ENCODE results near the gene MYBPC1.

Gene MYBPC1

GRCh38 chr12:101604132-101604531 is 9.4 kb downstream of the MYBPC1 start:
- DNase-seq, result no peak

DNA sequence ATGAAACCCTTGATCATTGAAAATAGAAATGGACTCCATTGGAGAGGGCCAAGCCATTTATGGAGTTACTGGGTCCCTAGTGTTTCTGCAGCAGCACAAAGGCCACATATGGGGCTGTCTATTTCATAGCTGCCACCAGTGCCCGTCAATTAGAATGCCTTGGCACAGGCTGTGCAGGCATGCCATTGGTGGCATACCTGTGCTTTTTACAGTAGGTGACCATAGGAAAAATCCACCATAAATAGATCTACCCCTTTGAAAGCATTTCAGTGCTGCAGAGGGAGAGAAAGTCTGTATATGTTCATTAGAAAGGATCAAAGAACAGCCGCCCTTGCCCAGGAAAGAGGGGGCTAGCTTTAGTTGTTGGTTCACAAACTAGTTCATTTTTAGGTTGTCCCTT is 13.1 kb downstream of the MYBPC1 start:
- DNase-seq, result no peak

DNA sequence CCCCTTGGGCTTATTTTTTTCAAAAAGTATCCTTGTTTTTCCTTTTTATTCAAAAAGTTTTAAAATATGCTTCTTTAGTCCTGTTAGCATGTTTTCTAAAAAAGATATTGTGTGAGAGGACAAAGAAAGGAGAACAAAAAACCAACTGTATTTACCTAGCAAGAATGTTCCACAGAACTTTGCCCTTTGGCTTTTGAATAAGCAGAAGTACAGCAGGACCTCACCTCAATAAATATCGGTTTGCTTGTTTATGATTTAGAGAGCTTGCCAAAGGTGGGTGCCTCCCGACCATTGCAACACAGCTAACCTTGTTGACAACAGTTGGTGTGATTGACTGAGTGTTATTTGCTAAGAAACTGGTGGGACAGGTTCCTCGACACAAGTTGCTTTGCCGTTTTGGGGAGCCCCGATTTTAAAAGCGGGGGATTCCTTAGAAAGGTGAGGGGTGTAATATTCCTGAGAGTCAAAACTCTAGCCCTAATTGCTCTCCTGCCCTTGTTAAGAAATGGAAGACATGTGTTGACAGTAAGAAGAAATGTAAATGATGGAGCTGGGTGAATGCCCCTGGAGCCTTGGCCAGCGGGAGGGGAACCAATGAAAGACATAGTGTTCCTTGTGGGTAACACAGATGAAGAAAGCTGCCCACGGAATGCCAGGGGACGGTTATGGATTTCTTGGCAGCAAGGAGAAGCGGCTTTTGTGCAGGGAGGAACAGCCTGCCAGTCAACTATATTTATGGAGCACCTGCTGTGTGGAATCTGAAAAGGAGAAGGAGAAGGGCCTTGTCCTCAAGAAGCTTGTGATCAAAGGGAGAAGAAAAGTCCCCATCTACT is 13.7 kb downstream of the MYBPC1 start:
- no peak for DNase-seq

- DNase-seq, result no peak
Measured at GRCh38 chr12:101609198-101609597, 14.4 kb downstream of the MYBPC1 start.

DNA sequence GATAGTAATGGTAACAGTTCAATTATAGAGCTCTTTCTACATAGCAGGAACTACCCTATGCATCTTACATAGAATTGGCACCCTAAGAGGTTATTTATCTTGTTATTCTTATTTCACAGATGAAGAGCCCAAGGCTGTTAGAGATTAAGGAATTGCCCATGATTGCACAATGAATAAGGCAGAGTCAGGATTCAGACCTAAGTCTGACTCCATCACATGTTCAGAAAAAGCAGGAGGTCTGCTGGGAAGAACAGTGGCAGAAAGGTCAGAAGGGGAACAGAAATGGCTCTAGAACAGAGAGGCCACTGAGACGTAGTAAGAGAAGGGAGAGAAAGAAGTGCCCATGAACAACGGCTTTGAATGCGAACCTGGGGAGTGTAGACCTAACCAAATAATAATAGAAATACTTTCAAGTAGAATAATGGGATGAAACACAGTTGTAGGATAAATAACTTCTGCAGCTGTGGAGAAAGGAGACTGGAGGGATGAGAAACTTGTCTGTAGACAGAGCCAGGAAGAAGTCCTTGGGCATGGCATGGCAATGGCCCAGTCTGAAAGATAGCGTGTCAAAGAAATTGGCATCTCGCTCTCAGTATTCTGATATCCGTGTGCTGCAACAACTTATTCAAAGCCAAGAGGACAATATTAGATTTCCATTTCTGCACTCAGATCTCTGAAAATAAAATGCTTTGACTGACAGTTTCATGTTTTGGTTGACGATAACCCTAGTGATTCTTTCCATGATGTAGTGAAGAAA is 17.6 kb downstream of the MYBPC1 start:
- no peak for DNase-seq

DNA sequence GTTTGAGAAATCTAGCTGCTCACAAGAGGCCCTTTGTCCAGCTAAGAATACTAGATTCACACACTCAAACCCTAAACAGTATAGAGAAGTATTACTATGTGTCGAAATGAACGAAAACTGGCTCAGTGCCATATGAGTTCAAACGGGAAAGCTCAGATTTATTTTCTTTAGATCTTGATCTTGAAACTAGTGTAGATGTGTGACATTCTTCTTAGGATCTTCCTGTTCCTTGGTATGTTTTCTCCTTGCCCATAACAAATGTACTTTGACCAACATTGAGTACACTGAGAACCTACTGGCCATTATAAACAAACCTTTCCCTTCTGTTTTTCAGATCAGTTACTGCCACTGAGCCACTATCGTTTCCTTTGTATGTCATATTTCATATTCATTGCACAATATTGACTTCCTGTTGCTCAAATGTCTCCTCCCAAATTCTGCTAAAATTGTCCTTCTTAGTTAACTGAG is 21.3 kb downstream of the MYBPC1 start:
- no peak for DNase-seq

DNA sequence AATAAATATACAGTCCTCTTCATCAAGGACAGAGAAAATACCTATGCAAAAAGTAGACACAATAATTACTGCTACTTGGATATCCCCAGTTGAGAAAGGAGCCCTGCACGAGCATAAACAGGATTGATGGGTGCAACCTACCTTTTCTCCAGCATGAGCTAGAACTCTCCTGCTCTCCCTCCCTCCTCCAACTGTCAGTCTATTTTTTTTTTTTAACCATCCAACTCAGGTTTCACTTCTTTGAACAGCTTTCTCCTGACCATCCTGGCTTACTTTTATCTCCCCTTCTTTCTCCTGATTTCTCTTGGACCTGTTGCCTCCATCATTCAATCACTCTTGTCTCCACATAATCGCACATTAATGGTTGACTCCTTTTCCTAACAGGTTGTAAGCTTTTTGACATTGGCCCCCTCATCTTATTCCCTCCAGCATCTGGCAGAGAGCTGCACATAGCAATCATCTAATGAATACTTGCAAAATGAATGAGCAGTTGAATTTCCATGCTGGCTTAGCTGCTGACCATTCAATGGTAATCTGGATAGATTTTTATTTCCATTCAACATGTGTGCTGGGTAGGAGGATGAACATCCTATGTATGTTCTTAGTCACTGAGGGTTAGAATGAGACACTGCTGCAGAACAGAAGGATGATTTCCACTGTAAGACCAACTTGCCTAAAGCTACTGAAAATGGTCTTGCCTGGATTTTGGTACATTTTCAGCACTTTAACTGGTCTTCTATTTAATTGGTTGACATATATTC is 24.4 kb downstream of the MYBPC1 start:
- no peak for DNase-seq

GRCh38 chr12:101619858-101620761 is 25.3 kb downstream of the MYBPC1 start:
- DNase-seq, result no peak

DNA sequence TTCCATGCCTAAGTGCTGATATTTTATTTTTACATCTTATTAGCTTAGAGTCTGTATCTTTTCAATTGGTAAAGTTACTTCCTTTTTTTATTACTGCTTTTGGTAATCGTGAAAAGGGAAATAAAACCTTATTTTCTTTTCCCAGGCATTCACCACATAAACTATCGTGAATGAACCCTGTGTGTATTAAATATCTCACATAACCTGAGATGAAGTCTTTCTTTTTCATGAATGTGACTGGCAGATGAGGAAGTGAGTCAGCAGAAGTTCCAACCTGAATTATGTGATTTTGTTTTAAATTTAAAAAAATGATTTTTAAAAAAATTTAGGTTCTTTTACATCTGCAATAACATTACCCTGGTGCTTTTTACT is 26.0 kb downstream of the MYBPC1 start:
- no peak for DNase-seq

- DNase-seq, result no peak
Measured at GRCh38 chr12:101628676-101629075, 33.9 kb downstream of the MYBPC1 start.

- DNase-seq, result no peak
Measured at GRCh38 chr12:101634724-101635123, 40.0 kb downstream of the MYBPC1 start.

- no peak for DNase-seq
Measured at GRCh38 chr12:101637936-101638335, 43.2 kb downstream of the MYBPC1 start.

GRCh38 chr12:101642115-101643067 is 47.6 kb downstream of the MYBPC1 start:
- DNase-seq, result no peak

- no peak for DNase-seq
Measured at GRCh38 chr12:101647711-101648110, 52.9 kb downstream of the MYBPC1 start.

DNA sequence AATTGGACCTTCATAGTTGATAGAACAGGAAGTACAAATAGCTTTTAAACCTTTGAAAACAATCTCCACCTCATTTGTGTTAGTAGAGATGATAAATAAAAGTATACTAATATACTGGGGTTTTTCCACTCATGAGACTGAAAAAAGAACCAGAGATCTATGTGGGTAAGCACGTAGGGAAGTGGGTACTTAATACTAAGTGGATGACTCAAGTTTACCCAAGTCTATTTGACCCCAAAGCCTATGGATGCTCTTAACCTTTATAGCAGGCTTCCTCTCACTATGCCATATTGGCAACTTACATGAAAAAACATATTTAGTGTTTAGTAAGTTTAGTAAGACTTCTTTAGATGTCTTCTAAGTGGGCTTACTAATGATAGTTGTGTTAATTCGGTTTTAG is 53.4 kb downstream of the MYBPC1 start:
- DNase-seq, result no peak

DNA sequence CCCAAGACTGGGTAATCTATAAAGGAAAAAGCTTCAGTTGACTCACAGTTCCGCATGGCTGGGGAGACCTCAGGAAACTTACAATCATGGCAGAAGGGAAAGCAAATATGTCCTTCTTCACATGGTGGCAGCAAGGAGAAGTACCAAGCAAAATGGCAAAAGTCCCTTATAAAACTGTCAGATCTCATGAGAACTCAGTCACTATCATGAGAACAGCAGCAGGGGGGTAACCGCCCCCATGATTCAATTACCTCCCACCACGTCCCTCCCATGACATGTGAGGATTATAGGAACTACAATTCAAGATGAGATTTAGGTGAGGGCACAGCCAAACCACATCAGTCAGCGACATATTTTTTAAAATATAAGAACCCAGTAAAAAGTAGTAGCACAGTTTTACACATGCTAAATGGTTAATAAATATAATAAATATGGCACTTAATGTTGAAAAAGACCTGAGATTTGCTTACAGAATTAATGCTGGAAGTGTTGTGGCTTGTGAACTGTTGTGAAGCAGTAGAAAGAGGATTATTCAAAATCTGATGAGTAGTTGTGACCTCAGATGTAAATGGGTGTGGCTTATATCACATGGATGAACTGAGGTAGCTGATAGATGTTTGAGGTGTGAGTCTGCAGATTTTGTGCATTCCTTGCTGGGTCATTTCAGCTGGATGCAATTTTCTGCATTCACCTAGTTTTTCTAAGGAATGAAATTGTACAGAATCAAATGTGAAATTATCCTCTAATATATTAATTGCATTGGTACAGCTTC is 55.8 kb downstream of the MYBPC1 start:
- no peak for DNase-seq

- DNase-seq, result no peak
Measured at GRCh38 chr12:101653030-101653429, 58.3 kb downstream of the MYBPC1 start.

GRCh38 chr12:101653503-101653902 is 58.7 kb downstream of the MYBPC1 start:
- DNase-seq, result no peak

GRCh38 chr12:101654442-101654841 is 59.7 kb downstream of the MYBPC1 start:
- DNase-seq, result no peak

- no peak for DNase-seq
Measured at GRCh38 chr12:101655393-101655792, 60.6 kb downstream of the MYBPC1 start.

All from fibroblast of skin of right biceps (primary cell).